GM21723 (cell line): Measurements from ENCODE around the gene CBLC.

Experiments
- ATAC-seq: cut with Tn5 transposase; IDR thresholded peaks from one replicate; pipeline ENCODE4 v1.9.1; 2021; ENCODE audit warnings: mild to moderate bottlenecking, moderate library complexity; ENCODE audit not compliant: unreplicated experiment

The CBLC gene

GRCh38 chr19:44795398-44795987, 17.8 kb downstream of the CBLC start:
- ATAC-seq: no peak

- ATAC-seq: no peak
Observed at GRCh38 chr19:44796701-44797115, 19.0 kb downstream of the CBLC start.

GRCh38 chr19:44799627-44800346, 22.1 kb downstream of the CBLC start:
- no peak for ATAC-seq

- peak; percentile 80 for ATAC-seq
Observed at GRCh38 chr19:44800461-44800860, 22.8 kb downstream of the CBLC start.

GRCh38 chr19:44803442-44804428, 26.0 kb downstream of the CBLC start:
- ATAC-seq: no peak

GRCh38 chr19:44806291-44806690, 28.6 kb downstream of the CBLC start:
- ATAC-seq: no peak

- ATAC-seq: no peak
Observed at GRCh38 chr19:44807162-44807561, 29.5 kb downstream of the CBLC start.

- ATAC-seq: no peak
Observed at GRCh38 chr19:44807652-44808462, 30.2 kb downstream of the CBLC start.

- ATAC-seq: no peak
Observed at GRCh38 chr19:44808463-44809371, 31.0 kb downstream of the CBLC start, which contains the start of gene BCAM. BCAM (plus strand) TSS chr19:44809103; CDS start chr19:44809125, 22 bp downstream.

GRCh38 chr19:44809577-44810233, 32.0 kb downstream of the CBLC start:
- no peak for ATAC-seq

- no peak for ATAC-seq
Observed at GRCh38 chr19:44810234-44811121, 32.8 kb downstream of the CBLC start.

GRCh38 chr19:44811122-44811419, 33.4 kb downstream of the CBLC start:
- ATAC-seq: no peak

GRCh38 chr19:44812142-44812718, 34.5 kb downstream of the CBLC start:
- no peak for ATAC-seq

- ATAC-seq: no peak
Observed at GRCh38 chr19:44813070-44813840, 35.6 kb downstream of the CBLC start.

- no peak for ATAC-seq
Observed at GRCh38 chr19:44813841-44814470, 36.3 kb downstream of the CBLC start.

GRCh38 chr19:44814517-44814916, 36.8 kb downstream of the CBLC start:
- ATAC-seq: no peak

GRCh38 chr19:44816301-44816700, 38.6 kb downstream of the CBLC start:
- ATAC-seq: no peak
